HL-60 (cell line): ENCODE results near the gene PICK1.

Source experiments
- GABPA ChIP-seq: IDR thresholded peaks from 2 replicates; pipeline ENCODE4 v1.6.1; 2012; ENCODE audit warnings: low read depth
- TF ChIP-seq, protein P1 (sequence below): IDR thresholded peaks from one replicate; pipeline ENCODE4 v1.5.1; 2011; ENCODE audit warnings: low read length, control low read depth, inconsistent platforms; ENCODE audit not compliant: insufficient read depth

DNA sequence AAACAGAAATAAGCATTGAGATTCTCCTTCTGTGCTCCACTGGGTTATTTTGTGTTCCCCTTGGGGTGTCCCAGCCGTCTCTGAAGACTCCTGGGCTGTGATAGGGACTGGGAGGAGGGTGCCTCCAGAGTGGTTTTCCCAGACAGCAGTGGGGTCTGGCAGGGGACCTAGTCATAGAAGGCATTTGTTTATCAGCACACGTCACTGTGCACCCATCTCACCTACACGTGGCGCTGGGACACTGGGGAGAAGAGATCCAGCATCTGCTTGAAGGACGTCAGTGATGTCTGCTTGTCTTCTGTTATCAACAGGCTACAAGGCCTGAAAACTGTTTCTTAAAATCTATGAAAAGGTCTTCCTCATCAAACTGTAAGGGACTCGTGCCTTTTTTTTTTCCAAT is 34.2 kb upstream of the PICK1 start:
- no peak for TF ChIP-seq GABPA
- TF ChIP-seq, protein P1, sequence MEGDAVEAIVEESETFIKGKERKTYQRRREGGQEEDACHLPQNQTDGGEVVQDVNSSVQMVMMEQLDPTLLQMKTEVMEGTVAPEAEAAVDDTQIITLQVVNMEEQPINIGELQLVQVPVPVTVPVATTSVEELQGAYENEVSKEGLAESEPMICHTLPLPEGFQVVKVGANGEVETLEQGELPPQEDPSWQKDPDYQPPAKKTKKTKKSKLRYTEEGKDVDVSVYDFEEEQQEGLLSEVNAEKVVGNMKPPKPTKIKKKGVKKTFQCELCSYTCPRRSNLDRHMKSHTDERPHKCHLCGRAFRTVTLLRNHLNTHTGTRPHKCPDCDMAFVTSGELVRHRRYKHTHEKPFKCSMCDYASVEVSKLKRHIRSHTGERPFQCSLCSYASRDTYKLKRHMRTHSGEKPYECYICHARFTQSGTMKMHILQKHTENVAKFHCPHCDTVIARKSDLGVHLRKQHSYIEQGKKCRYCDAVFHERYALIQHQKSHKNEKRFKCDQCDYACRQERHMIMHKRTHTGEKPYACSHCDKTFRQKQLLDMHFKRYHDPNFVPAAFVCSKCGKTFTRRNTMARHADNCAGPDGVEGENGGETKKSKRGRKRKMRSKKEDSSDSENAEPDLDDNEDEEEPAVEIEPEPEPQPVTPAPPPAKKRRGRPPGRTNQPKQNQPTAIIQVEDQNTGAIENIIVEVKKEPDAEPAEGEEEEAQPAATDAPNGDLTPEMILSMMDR, result no peak
